IMR-90 (cell line): Measurements from ENCODE around the gene CCNA1.

Experiments
- BHLHE40 ChIP-seq: fragments of 150-350 bp; IDR thresholded peaks from 2 replicates; pipeline ENCODE4 v1.6.1; 2016; ENCODE audit warnings: mild to moderate bottlenecking, low read depth, low read length
- POLR2A ChIP-seq: IDR thresholded peaks from 2 replicates; pipeline ENCODE4 v1.6.1; 2012; ENCODE audit warnings: mild to moderate bottlenecking, low read depth, low read length
- RAD21 ChIP-seq: IDR thresholded peaks from 2 replicates; pipeline ENCODE4 v1.6.1; 2012; ENCODE audit warnings: low read length, improper control_type of control experiment
- TF ChIP-seq, protein P1 (sequence below): conservative IDR thresholded peaks from 2 replicates; pipeline ENCODE4 v1.5.1; 2012; ENCODE audit warnings: mild to moderate bottlenecking, low read depth, low read length, improper control_type of control experiment

DNA sequence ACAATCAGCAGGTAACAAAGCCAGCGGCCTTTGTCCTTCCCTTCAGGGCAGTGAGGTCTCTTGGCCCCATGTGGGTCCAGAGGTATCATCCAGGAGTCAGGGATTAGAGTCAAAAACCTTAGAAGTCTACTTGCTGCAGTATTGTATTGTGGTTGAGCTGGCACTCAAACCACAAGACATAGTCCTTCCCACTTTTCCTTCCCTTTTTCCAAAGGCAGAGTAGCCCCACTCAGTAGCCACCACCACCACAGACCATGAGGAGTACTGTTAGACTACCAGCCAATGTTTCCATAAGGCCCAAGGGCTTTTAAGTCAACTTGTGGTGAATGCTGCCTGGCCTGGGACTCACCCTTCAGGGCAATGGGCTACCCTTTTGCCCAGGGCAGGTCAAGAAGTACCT is 27.1 kb upstream of the CCNA1 start:
- TF ChIP-seq POLR2A (no peak), BHLHE40 (no peak), RAD21 (no peak)
- TF ChIP-seq, protein P1, sequence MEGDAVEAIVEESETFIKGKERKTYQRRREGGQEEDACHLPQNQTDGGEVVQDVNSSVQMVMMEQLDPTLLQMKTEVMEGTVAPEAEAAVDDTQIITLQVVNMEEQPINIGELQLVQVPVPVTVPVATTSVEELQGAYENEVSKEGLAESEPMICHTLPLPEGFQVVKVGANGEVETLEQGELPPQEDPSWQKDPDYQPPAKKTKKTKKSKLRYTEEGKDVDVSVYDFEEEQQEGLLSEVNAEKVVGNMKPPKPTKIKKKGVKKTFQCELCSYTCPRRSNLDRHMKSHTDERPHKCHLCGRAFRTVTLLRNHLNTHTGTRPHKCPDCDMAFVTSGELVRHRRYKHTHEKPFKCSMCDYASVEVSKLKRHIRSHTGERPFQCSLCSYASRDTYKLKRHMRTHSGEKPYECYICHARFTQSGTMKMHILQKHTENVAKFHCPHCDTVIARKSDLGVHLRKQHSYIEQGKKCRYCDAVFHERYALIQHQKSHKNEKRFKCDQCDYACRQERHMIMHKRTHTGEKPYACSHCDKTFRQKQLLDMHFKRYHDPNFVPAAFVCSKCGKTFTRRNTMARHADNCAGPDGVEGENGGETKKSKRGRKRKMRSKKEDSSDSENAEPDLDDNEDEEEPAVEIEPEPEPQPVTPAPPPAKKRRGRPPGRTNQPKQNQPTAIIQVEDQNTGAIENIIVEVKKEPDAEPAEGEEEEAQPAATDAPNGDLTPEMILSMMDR, result no peak
